GM12878 (cell line): ENCODE measurements around the gene AUNIP. TPM values are rescaled to one million over a fixed set of nuclear protein-coding genes. Genes with fewer than 3 reads are reported as not detected.

Source experiments
- ATAC-seq: fragments of 200-7000 bp; cut with Tn5 transposase; 3 replicates; pipeline ENCODE4 v1.9.1; 2020; ENCODE audit warnings: mild to moderate bottlenecking, moderate library complexity
- BruUV-seq: library from RNA; stranded (reverse); fragments of 400-500 nt; replicated peaks from 2 replicates; lab custom pipeline; 2021; lab: Mats Ljungman, UMichigan
- CTCF ChIA-PET: fragments of 300-600 bp; sonication (Branson Sonifier 250); formaldehyde crosslinking; extraction: SDS; loops from one replicate; lab custom pipeline; 2021; ENCODE audit warnings: inconsistent platforms; lab: Yijun Ruan, JAX
- POLR2A ChIA-PET: fragments of 350-600 bp; formaldehyde crosslinking; extraction: SDS; loops from one replicate; lab custom pipeline; 2021; ENCODE audit warnings: inconsistent platforms; lab: Charles Lee
- RAD21 ChIA-PET: fragments of 300-600 bp; sonication (Branson Sonifier 250); formaldehyde crosslinking; loops from one replicate; lab custom pipeline; 2023; ENCODE audit warnings: antibody characterized with exemption; ENCODE audit not compliant: unreplicated experiment; lab: Charles Lee
- SMC1A ChIA-PET: fragments of 300-600 bp; sonication (Branson Sonifier 250); formaldehyde crosslinking; loops from one replicate; lab custom pipeline; 2023; ENCODE audit not compliant: unreplicated experiment, uncharacterized antibody; lab: Charles Lee
- DNase-seq: peaks from one replicate; pipeline ENCODE4 v3.0.0-alpha.2; 2011; ENCODE audit warnings: low read depth, low spot score
- FAIRE-seq: peaks from 3 replicates; lab custom pipeline; 2011; peaks lifted over from hg19 to GRCh38; lab: Jason Lieb, UNC
- H2AFZ ChIP-seq: 2 replicates; pipeline ENCODE4 v1.6.0; 2011; ENCODE audit warnings: low read depth, low read length, control low read depth; ENCODE audit not compliant: control insufficient read depth
- H3K27ac ChIP-seq: 2 replicates; pipeline ENCODE4 v1.5.1; 2011; ENCODE audit warnings: control low read depth; ENCODE audit not compliant: control insufficient read depth, insufficient read depth
- H3K27me3 ChIP-seq, 2 experiments: replicated peaks in 1 of 2; 2 replicates each; pipeline versions ENCODE4 v1.6.0 to v1.6.1; 2011; ENCODE audit warnings: low read length in 1 of 2; ENCODE audit not compliant: control insufficient read depth in 2 of 2, insufficient read depth in 2 of 2
- H3K36me3 ChIP-seq, 2 experiments: 2 replicates each; pipeline ENCODE4 v1.5.1; 2011; ENCODE audit warnings: low read length in 1 of 2; ENCODE audit not compliant: control insufficient read depth in 2 of 2, insufficient read depth in 2 of 2
- H3K4me1 ChIP-seq: 2 replicates; pipeline ENCODE4 v1.6.1; 2011; ENCODE audit warnings: mild to moderate bottlenecking, low read length, moderate library complexity, mixed read lengths; ENCODE audit not compliant: control insufficient read depth, insufficient read depth
- H3K4me2 ChIP-seq: 2 replicates; pipeline ENCODE4 v1.6.0; 2011; ENCODE audit warnings: control low read depth; ENCODE audit not compliant: control insufficient read depth, insufficient read depth
- H3K4me3 ChIP-seq: fragments of 200-600 bp; sonication (generic); 2 replicates; pipeline ENCODE4 v1.5.1; 2016
- H3K79me2 ChIP-seq: 2 replicates; pipeline ENCODE4 v1.6.0; 2011; ENCODE audit warnings: low read length; ENCODE audit not compliant: control insufficient read depth, insufficient read depth
- H3K9ac ChIP-seq: 2 replicates; pipeline ENCODE4 v1.8.0; 2011; ENCODE audit warnings: low read length, control low read depth, mixed read lengths; ENCODE audit not compliant: control insufficient read depth, insufficient read depth
- H3K9me3 ChIP-seq: replicated peaks from 3 replicates; pipeline ENCODE4 v1.5.1; 2011; ENCODE audit warnings: mild to moderate bottlenecking, low read length; ENCODE audit not compliant: control insufficient read depth, insufficient read depth
- H4K20me1 ChIP-seq: 2 replicates; pipeline ENCODE4 v1.6.0; 2011; ENCODE audit not compliant: control insufficient read depth, insufficient read depth
- ASH2L ChIP-seq: fragments of 300-600, 200-600 bp; sonication (generic); IDR thresholded peaks from 2 replicates; pipeline ENCODE4 v1.6.1; 2017; ENCODE audit warnings: low read depth, mild to moderate bottlenecking, borderline replicate concordance
- BMI1 ChIP-seq: fragments of 450-650 bp; IDR thresholded peaks from 2 replicates; pipeline ENCODE4 v1.6.1; 2016; ENCODE audit warnings: mild to moderate bottlenecking, moderate library complexity, borderline replicate concordance
- CBX5 ChIP-seq: sonication (generic); IDR thresholded peaks from 2 replicates; pipeline ENCODE4 v1.6.1; 2016; ENCODE audit warnings: low read depth, moderate library complexity, mild to moderate bottlenecking, inconsistent platforms
- CREB1 ChIP-seq: IDR thresholded peaks from 2 replicates; pipeline ENCODE4 v1.6.1; 2012; ENCODE audit warnings: low read depth, mild to moderate bottlenecking, inconsistent platforms
- ESRRA ChIP-seq: IDR thresholded peaks from 2 replicates; pipeline ENCODE4 v1.6.1; 2012; ENCODE audit warnings: mild to moderate bottlenecking, low read length, improper control_type of control experiment
- GATAD2B ChIP-seq: fragments of 450-650 bp; conservative IDR thresholded peaks from 2 replicates; pipeline ENCODE4 v1.6.1; 2017; ENCODE audit warnings: low read depth, mild to moderate bottlenecking, moderate library complexity
- HDAC6 ChIP-seq: fragments of 200-600 bp; sonication (generic); IDR thresholded peaks from one replicate; pipeline ENCODE4 v1.8.0; 2017; ENCODE audit warnings: antibody characterized with exemption; ENCODE audit not compliant: unreplicated experiment
- JUNB ChIP-seq: IDR thresholded peaks from 2 replicates; pipeline ENCODE4 v1.6.1; 2016; ENCODE audit warnings: antibody characterized with exemption, mild to moderate bottlenecking
- MYB ChIP-seq: fragments of 150-350 bp; IDR thresholded peaks from 2 replicates; pipeline ENCODE4 v1.6.1; 2014; ENCODE audit warnings: mild to moderate bottlenecking, low read depth, low read length, borderline replicate concordance
- POLR2AphosphoS2 ChIP-seq: IDR thresholded peaks from 2 replicates; pipeline ENCODE4 v1.6.1; 2011; ENCODE audit warnings: low read depth, mild to moderate bottlenecking, low read length, improper control_type of control experiment, moderate library complexity
- RAD51 ChIP-seq: fragments of 450-650 bp; IDR thresholded peaks from 2 replicates; pipeline ENCODE4 v1.6.1; 2016; ENCODE audit warnings: moderate library complexity, mild to moderate bottlenecking, inconsistent platforms
- SMARCA5 ChIP-seq: fragments of 450-650 bp; IDR thresholded peaks from 2 replicates; pipeline ENCODE4 v1.6.1; 2017; ENCODE audit warnings: mild to moderate bottlenecking
- ZSCAN29 ChIP-seq: fragments of 450-650 bp; IDR thresholded peaks from 2 replicates; pipeline ENCODE4 v1.6.1; 2017; ENCODE audit warnings: mild to moderate bottlenecking, moderate library complexity
- WGBS: methylation state at CpG from one replicate; pipeline ENCODE4 v1.1.6; 2016; ENCODE audit warnings: low lambda C conversion rate; ENCODE audit not compliant: insufficient replicate concordance, insufficient coverage; ENCODE audit errors: missing lambda C conversion rate; 5-methylcytosine and 5-hydroxymethylcytosine counted together
- in situ Hi-C: fragments of 300-500 bp; cut with MboI; formaldehyde crosslinking; loops from 9 replicates; pipeline ENCODE4 v1.14.3; 2018; ENCODE audit warnings: mixed read lengths
- intact Hi-C: fragments of 100-400 bp; cut with micrococcal nuclease; formaldehyde crosslinking; loops from one replicate; pipeline ENCODE4 v1.14.2; 2022; ENCODE audit not compliant: unreplicated experiment
- polyA plus RNA-seq, 11 experiments: library from polyadenylated mRNA; depleted of rRNA in 4 of 11; unstranded in 6 of 11; stranded (reverse) in 5 of 11; fragments of >200 nt; fragmentation: Nextera tagmentation in 4 of 11; fragmentation: Illumina TruSeq in 1 of 11; extraction: Ambion mirVana in 4 of 11; extraction: Trizol in 1 of 11; gene quantifications; 1 replicate in 1 of 11; 2 replicates in 10 of 11; pipeline versions ENCODE4 v1.2.1 to v1.2.3, GENCODE V29; 2011 to 2016; ENCODE audit warnings: inconsistent platforms in 2 of 11, missing spikeins in 2 of 11, low read depth in 1 of 11
- total RNA-seq, 4 experiments: library from RNA; depleted of rRNA in 3 of 4; stranded (reverse); fragments of >200 nt in 3 of 4; fragmentation: Illumina TruSeq in 1 of 4; extraction: Trizol in 1 of 4; gene quantifications; 2 replicates each; pipeline versions ENCODE4 v1.2.1 to v1.2.3, GENCODE V29; 2013 to 2021
- TF ChIP-seq, protein P1 (sequence below): fragments of 450-650 bp; IDR thresholded peaks from 2 replicates; pipeline ENCODE4 v1.6.1; 2017; ENCODE audit warnings: borderline replicate concordance
- TF ChIP-seq, protein P2 (sequence below): IDR thresholded peaks from 2 replicates; pipeline ENCODE4 v1.6.1; 2011; ENCODE audit warnings: borderline replicate concordance, low read depth, mild to moderate bottlenecking, moderate library complexity, low read length; ENCODE audit not compliant: insufficient read depth, poor library complexity, severe bottlenecking

The AUNIP gene
- total and polyA plus RNA-seq, 10 of the 15 experiments (the other 5 are each of a cell fraction or from before 2014, with no cell fraction given): 3.9 to 20.0 (median 12.7) TPM

DNA sequence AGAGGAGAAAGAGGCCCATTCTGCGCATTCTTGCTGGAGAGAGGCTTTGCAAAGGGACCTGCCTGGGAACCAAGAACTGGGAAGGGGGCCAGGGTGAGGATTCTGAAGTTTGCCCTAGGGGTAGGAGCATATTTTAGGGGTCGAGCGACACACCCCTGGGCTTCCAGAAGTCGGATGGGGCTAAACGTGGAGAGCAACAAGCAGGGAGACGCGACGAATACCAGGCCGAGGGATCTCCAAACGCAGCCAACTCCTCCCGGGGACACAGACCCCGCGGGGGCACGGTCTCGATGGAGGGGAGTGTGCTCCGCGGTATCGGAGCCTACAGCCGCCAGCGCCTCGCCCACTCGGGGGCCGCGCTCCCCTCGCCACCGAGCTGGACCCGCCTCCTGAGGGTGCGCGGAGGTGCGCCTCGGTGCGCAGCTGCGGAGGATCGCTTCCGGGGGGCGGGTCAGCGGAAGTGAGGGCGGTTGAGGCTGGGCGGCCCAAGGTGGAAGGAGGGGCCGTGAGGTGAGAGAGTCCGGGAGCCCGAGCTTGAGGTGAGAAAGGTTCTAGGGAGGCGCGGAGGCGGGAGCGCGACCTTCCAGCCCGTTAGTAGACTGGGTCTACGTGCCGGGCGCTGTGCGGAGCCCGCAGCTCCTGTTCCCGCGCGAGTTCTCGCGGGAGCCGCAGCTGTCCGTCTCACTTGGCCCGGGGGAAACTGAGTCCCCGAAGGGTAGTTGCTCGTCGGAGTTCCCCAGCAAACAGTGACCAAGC is 39.6 kb downstream of the AUNIP start, which contains the start of gene MTFR1L (continued):
- TF ChIP-seq BMI1: no peak
- TF ChIP-seq ZSCAN29: no peak
- TF ChIP-seq, protein P1, sequence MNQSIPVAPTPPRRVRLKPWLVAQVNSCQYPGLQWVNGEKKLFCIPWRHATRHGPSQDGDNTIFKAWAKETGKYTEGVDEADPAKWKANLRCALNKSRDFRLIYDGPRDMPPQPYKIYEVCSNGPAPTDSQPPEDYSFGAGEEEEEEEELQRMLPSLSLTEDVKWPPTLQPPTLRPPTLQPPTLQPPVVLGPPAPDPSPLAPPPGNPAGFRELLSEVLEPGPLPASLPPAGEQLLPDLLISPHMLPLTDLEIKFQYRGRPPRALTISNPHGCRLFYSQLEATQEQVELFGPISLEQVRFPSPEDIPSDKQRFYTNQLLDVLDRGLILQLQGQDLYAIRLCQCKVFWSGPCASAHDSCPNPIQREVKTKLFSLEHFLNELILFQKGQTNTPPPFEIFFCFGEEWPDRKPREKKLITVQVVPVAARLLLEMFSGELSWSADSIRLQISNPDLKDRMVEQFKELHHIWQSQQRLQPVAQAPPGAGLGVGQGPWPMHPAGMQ: peak; percentile 55; the same call in 1 of the 2 replicates
- no peak for TF ChIP-seq HDAC6
- no peak; the same call in 1 of the 2 replicates for TF ChIP-seq GATAD2B
- 0 out of 2 replicates have a peak, but pooled peaks have one; percentile 42 for TF ChIP-seq POLR2AphosphoS2
- TF ChIP-seq CREB1: peak; percentile 13; the same call in 1 of the 2 replicates

DNA sequence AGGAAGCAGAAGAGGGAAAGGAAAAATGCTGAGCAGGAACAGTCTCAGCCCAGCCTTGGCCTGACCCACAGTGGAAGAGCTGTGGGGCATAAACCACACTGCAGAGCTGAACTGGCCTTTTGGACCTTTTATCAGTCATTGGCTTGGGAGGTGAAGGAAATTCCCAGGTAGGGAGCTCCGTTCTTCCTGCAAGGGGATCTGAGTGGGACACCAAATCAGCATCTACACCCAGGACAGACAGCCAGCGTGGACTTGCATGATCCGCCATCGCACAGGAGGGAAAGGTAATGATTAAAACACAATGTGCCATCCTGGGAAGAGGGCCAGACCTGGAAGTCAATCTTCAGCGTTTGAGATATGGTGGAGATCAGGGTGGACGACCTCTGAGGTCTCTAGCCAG is 40.7 kb downstream of the AUNIP start:
- ChIA-PET CTCF (interaction anchor here (0.9 to 5.3 kb wide), 4 partner anchors 9 to 298 kb away, joined by 3 to 24 read pairs (median 13); partner anchors contain the start of gene PAFAH2), RAD21 (interaction anchor here (0.8 to 2.9 kb wide), 2 partner anchors 179 to 218 kb away, joined by 4 to 13 read pairs; partner anchors contain the start of gene PAFAH2), POLR2A (interaction anchor here (1.4 kb wide), 1 partner anchor 14 kb away, joined by 5 read pairs; no protein-coding TSS in a partner anchor), SMC1A (interaction anchor here (1.0 to 1.8 kb wide), 2 partner anchors 9 to 16 kb away, joined by 3 to 8 read pairs; no protein-coding TSS in a partner anchor)
- H3K4me1 ChIP-seq: peaks cover 15% of the 10 kb centered on the region
- ATAC-seq (no peak), FAIRE-seq (no peak), DNase-seq (no peak)
- TF ChIP-seq ESRRA: no peak
- no peak for TF ChIP-seq MYB
- TF ChIP-seq RAD51: no peak
- TF ChIP-seq SMARCA5: no peak
- no peak for TF ChIP-seq ASH2L
- TF ChIP-seq, protein P2, sequence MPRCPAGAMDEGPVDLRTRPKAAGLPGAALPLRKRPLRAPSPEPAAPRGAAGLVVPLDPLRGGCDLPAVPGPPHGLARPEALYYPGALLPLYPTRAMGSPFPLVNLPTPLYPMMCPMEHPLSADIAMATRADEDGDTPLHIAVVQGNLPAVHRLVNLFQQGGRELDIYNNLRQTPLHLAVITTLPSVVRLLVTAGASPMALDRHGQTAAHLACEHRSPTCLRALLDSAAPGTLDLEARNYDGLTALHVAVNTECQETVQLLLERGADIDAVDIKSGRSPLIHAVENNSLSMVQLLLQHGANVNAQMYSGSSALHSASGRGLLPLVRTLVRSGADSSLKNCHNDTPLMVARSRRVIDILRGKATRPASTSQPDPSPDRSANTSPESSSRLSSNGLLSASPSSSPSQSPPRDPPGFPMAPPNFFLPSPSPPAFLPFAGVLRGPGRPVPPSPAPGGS: no peak
- TF ChIP-seq CBX5: no peak
- no peak for TF ChIP-seq ZSCAN29
- no peak for TF ChIP-seq JUNB
- WGBS: 81% methylated on average over 6 of the region's 6 CpGs
- no peak overlapping the region for H3K9ac ChIP-seq
- no peak overlapping the region for H2AFZ ChIP-seq
- H3K4me2 ChIP-seq: peak overlapping the region; percentile 91
- H3K79me2 ChIP-seq: peaks cover 26% of the 10 kb centered on the region
- no peaks in the 10 kb centered on the region for H4K20me1 ChIP-seq
- H3K36me3 ChIP-seq: no peaks in the 10 kb centered on the region; a peak in 2 of 4 replicates
- no TSS peak for BruUV-seq
- H3K9me3 ChIP-seq: no peaks in the 10 kb centered on the region
- in situ Hi-C loops (loop anchor here (25.0 kb wide), 1 partner anchor 406 kb away; the partner anchor contains the start of gene RHCE), intact Hi-C loops (no loop called here)
- no peak overlapping the region for H3K4me3 ChIP-seq
- H3K27me3 ChIP-seq: no peaks in the 10 kb centered on the region
- H3K27ac ChIP-seq: no peak overlapping the region
